HG03175 (cell line): ENCODE data around the gene SNRPA.
A peak's percentile ranks its signal among the peaks of the same experiment; 100 is the strongest.

Source experiments
- ATAC-seq: cut with Tn5 transposase; IDR thresholded peaks from one replicate; pipeline ENCODE4 v1.9.1; 2021; ENCODE audit warnings: mild to moderate bottlenecking, moderate library complexity; ENCODE audit not compliant: unreplicated experiment

The SNRPA gene

DNA sequence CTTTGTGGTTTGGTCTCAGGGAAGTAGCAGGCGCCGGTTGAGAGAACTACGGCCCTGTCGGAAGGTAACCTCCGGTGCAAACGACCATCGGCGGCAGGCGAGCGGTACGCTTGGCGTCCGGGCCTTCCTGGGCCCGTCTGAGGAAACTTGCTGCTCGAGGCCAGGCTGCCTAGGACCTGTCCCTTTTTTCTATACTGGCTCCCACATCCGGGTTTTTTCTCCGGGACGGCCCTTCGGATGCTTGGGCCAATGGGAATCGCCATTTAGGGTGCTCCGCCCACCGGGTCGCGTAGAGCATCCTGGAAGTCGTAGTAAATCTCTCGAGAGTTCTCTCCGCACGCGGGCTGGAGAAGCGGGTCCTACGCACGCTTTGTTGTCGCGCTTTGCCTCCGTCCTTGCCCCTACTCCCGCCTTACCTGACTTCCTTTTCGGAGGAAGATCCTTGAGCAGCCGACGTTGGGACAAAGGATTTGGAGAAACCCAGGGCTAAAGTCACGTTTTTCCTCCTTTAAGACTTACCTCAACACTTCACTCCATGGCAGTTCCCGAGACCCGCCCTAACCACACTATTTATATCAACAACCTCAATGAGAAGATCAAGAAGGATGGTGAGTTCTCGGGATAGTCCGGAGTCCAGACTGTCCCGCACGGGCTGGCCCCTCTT, at the start of gene SNRPA:
TSS of gene SNRPA (plus strand) at position 330 of the 664 bp plus-strand sequence. CDS start at position 536, 206 bp downstream.
- peak; percentile 59 for ATAC-seq

DNA sequence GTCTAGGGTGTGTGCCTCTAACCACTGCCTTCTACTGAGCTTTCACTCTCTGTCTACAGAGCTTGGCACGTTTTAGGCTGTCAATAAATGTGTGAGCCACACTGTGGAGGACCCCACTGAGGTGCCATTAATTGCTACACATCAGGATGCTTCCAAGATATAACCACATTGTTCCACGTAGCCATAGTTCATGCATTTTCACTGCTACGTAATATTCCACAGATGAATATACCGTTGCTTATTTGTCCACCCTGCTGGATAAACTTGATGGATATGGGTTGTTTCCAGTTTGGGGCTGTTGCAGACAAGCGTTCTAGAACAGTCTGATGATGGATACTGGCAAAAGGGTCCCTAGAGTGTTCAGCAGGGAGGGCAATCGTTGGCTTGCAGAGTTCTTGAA, 49.2 kb upstream of the SNRPA start:
- ATAC-seq: no peak

DNA sequence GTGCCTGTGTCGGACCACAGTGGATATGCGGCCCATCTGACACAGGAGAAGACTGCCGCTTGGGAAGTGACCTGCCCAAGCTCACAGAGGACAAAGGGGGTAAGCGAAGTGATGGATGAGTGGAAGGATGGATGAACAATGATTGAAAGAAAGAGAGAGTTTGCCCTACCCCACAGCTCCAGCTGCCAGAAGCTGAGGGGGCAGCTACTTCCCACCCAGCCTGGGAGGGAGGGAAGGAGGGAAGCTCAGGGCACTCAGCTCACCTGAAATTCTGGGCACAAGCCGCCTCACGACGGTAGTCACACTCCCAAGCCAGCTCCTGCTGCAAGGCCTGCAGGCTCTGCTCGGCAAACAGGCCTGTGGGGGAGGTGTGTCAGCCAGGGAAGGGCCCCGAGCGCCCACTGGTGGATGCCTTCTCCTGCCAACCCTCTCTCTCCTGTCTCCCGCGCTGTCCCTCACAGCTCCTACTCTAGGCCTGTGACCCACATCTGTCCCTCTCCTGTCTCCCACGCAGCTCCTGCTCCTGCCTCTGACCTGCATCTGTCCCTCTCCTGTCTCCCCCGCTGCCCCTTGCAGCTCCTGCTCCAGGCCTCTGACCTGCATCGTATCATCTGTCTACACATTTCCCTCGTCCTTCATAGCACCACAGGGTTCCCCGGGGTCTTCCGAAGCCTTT, 48.5 kb upstream of the SNRPA start:
- ATAC-seq: no peak

DNA sequence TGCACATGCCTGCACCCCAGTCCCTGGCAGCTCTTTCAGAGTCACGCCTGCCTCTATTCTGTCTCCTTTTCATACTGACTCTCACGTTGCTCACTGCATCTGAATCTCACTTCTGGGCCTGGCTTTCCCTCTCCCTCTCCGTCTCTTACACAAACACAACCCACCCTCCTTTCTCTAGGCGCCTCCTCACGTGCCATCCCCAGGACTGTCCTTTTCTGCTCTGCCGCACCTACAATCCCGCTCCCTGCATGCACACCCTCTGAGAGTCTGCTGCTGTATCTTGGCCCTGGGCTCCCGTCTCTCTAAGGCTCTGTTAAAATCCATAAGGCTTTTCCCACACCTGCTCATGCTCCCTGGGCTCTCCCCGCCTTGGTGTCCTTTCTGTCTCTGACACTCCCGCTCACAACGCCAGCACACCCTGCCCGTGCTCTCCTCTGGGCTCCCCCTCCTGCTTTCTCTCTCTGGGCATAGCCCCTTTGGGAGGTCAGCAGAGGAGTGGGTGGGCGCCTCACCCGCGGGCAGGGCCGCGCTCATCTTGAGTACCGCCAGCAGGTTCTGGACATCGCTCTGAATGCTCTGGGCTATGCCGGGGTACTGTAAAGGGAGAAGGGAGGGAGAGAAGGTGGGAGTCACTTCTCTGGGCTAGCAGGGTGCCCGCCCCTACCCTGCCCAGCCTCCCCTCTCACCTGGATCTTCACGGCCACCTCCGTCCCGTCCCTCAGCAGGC, 47.8 kb upstream of the SNRPA start:
- ATAC-seq: no peak

DNA sequence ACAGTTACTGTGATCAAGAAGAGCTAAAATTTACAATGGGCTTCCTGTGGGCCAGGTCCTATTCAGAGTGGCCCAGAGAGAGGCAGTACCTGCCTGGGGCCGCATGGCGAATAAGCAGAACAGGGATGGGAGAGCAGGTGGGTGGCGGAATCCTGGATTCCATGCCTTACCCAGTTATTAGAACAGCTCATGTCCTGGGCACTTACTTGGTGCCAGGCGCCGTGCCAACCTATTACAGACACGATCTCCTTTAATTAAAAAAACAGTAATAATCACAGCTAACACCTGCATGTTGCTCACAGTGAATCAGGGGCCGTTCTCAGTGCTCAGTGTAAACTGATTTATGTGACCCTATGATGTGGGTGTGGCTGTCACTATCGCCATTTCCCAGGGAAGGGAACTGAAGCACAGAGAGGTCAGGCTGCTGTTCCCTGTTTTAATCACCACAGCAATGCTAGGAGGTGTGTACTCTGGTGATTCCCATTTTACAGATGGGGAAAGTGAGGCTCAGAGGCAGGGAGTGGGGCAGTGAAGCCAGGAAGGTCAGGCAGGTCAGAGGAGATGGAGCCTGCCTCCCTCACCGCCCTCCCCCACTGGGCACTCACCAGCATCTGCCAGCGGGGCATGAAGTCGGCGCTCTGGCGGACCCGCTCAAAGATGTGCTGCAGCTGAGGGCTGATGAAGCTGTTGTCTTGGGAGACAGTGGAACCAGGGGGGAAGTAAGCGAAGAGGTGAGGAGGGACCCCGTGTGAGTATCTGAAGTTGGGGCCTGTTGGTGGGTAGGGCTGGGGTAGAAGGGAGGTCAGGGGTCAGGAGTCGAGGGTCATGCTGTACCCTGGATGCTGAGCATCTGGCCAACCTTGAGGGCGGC, 46.3 kb upstream of the SNRPA start:
- no peak for ATAC-seq

DNA sequence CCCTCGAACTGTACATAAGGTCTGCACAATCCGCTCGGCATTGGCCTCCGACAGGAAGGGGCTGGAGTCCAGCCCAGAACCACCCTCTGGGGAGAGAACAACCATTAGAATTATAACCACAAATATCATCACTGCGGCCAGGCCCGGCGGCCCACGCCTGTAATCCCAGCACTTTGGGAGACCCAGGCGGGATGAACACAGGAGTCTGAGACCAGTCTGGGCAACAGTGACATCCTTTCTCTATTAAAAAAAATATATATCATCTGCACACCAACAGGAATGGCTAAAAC, 45.7 kb upstream of the SNRPA start:
- ATAC-seq: no peak

DNA sequence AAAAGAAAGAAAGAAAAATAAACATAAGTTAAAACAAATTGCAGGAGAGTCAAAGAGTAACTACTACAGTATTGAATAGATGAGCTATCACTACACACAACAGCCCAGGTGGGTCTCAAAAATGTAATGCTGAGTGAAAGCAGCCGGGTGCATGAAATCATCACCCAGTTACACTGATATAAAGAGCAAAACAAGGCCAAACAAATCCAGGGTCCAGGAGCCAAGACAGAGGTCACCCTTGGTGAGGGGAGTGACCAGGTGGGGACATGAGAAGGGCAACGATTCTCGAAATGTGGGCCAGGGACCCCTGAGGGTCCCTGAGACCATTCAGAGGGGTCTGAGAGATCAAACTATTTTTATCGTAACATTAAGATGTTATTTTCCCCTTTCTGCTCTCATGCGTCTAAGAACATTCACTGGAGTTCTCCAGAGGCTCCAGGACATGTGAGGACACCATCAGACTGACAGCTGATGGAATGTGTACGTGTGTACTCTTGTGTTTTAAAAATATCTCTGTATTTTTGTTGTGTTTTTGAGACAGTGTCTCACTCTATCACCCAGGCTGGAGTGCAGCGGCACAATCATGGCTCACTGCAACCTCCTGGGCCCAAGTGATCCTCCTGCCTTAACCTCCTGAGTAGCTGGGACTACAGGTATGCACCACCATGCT, 44.9 kb upstream of the SNRPA start:
- ATAC-seq: no peak

DNA sequence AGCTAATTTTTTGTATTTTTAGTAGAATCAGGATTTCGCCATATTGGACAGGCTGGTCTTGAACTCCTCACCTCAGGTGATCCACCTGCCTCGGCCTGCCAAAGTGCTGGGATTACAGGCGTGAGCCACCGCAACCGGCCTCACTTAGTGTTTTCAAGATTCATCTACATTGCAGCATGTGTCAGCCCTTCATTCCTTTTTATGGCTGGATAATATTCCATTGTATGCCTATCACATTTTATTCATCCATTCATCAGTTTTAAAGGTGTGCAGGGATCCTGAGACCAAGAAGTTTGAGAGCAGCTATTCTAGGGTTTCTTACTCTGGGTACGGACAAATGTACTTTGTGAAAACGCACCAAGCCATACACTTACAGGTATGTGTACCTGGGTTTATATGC, 43.4 kb upstream of the SNRPA start:
- no peak for ATAC-seq

DNA sequence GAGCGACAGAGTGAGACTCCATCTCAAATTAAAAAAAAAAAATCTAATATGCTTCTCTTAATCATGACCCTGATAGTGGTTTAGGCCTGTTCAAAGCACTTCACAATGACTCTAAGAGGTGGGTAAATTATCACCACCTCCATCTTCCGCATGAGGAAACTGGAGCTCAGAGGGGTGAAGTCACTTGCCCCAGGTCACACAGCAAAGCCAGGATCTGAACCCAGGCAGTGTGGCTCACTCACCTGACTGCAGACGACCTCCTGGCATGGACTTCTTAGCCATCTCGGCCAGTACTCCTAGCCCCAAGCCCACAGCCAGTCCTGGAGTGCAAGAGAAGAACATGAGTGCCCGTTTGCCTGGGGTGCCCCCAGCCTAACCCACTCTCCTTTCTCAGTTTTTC, 41.2 kb upstream of the SNRPA start:
- ATAC-seq: no peak

DNA sequence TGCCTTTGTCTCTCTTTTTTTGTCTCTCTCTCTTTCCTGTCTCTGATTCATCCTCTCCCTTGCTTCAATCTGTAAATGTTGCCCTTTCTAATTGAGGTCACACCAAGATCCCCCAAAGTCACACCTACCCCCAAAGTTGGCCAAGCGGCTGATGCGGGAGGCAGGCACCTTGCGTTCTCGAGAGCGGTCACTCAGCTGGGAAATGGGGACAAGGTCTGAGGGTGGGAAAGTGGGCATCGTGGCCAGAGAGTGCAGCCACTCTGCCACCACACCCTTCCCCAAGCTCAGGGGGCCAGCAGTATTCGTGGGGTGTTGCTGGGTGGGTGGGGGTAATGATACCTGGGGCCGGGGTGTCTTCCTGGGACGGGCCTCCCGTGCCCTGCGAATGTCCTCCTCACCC, 37.1 kb upstream of the SNRPA start:
- no peak for ATAC-seq

DNA sequence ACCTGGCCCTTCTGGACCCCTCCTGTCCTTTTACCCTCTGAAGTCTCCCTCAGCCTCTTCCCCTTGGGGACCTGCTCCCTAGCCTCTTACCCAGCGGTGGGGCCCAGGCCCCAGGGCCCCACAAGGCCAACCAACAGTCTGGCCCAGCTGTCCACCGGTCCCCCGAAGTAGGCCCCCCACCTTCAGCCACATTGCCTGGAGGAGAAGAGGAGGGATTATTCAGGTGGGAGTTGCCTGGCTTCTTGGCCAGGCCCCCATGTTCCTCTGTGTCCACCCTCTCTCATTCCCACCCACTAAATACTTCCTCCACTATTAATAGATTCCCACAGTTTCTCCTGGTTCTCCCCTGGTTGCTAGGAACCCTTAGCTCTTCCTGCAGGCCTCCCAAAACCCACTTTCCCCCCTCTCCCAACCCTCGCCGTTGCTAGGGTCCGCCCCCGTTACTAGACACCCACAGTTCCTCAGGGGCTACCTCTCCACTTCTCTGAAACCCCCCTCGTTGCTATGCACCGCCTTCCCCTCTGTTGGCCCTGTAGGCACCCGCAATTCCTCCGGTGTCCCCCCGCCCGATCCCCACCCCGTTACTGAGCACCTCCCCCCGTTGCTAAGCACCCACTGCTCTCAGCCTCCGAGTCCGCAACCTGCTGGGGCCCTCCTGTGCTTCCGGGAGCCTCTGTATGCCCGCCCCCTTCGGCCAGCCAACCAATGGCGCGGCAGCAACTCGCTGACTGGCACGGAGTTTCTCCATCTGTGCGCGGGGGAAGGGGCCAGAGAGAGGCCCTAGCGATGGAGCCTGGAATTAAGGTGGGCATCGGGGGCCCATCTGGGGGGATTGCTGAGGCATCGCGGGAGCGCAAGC, 36.3 kb upstream of the SNRPA start:
- ATAC-seq: peak; percentile 64

DNA sequence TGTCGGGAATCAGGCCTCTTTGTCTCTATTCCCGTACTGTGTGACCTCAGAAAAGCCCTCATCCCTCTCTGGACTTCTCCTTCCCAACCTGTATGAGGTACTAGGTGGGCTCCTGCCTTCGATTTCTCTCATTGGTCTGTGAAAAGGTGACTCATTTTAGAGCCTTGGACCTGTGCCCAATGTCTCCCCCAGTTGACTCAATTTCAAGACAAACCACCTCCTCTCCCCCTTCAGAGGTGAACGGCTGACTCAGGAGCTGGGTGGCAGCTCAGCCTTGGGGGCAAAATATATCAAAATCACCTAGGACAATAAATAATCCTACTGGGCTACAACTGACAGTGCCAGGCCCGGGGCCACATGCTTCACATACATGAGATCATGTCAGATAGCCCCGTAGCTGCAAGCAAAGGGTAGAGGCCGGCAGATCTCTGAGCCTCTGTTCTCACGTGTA, 34.9 kb upstream of the SNRPA start:
- no peak for ATAC-seq

DNA sequence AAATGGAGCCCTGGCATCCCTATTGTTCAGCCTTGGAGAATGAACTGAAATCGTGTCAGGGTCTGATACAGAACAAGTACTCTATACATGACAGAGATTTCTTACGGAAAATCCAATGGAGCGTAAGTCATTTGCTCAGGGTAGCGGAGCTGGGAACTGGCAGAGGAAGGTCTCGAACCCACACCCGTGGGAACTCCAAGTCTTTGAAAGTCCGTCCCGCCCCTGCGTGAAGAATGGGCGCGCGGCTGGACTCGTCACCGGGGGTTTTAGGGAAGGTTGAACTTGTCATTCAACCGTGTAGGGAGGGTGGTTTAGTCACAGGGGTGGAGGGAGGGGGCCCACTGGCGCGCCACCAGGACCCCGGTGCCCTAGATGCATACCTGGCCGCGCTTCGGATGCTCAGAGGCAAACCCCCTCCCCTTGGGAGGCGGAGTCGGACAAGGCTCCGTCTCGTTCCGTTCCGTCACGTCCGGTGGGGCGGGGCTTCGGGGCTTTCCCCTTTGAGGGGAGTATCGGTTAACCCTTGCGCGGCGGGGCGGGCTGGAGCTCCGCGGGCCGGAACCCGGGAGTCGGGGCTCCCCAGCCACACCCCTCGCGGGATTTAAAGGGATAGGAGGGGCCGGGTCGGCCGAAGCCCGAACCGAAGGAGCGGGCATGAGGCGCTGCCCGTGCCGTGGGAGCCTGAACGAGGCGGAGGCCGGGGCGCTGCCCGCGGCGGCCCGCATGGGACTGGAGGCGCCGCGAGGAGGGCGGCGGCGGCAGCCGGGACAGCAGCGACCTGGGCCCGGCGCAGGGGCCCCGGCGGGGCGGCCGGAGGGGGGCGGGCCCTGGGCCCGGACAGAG, 34.3 kb upstream of the SNRPA start, which contains the start of the genes COQ8B and ITPKC:
TSS of gene COQ8B (minus strand) at position 405 of the 843 bp plus-strand sequence. CDS start 2,254 bp downstream, outside the sequence.
TSS of gene ITPKC (plus strand) at position 631 of the 843 bp plus-strand sequence. CDS start at position 655, 24 bp downstream.
- peak; percentile 69 for ATAC-seq

DNA sequence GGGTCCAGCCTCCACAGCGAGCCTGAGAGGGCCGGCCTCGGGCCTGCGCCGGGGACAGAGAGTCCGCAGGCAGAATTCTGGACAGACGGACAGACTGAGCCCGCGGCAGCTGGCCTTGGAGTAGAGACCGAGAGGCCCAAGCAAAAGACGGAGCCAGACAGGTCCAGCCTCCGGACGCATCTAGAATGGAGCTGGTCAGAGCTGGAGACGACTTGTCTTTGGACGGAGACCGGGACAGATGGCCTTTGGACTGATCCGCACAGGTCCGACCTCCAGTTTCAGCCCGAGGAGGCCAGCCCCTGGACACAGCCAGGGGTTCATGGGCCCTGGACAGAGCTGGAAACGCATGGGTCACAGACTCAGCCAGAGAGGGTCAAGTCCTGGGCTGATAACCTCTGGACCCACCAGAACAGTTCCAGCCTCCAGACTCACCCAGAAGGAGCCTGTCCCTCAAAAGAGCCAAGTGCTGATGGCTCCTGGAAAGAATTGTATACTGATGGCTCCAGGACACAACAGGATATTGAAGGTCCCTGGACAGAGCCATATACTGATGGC, 33.6 kb upstream of the SNRPA start:
- no peak for ATAC-seq

DNA sequence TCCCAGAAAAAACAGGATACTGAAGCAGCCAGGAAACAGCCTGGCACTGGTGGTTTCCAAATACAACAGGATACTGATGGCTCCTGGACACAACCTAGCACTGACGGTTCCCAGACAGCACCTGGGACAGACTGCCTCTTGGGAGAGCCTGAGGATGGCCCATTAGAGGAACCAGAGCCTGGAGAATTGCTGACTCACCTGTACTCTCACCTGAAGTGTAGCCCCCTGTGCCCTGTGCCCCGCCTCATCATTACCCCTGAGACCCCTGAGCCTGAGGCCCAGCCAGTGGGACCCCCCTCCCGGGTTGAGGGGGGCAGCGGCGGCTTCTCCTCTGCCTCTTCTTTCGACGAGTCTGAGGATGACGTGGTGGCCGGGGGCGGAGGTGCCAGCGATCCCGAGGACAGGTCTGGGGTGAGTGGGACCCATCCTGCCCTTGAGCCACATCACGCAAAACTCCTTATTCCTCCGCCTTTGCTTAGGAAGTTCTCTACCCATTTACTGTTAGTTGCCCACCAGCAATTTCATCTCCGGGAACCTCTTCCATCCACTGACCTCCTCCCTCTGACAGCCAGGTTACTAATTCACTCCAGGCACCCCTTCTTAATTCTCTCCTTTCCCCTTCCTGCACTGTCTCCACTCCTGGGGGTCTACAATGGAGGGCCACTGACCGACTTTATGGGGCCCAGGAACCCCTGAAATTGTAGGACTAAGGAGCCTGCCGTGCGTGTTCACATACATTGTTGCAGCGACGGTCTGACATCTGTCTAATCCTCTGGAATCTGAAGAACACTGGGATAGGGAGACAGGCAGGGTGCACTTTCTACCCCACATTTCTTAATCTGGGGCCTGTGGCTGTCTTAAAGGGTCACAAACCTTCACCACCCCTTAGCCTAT, 32.9 kb upstream of the SNRPA start:
- ATAC-seq: no peak

DNA sequence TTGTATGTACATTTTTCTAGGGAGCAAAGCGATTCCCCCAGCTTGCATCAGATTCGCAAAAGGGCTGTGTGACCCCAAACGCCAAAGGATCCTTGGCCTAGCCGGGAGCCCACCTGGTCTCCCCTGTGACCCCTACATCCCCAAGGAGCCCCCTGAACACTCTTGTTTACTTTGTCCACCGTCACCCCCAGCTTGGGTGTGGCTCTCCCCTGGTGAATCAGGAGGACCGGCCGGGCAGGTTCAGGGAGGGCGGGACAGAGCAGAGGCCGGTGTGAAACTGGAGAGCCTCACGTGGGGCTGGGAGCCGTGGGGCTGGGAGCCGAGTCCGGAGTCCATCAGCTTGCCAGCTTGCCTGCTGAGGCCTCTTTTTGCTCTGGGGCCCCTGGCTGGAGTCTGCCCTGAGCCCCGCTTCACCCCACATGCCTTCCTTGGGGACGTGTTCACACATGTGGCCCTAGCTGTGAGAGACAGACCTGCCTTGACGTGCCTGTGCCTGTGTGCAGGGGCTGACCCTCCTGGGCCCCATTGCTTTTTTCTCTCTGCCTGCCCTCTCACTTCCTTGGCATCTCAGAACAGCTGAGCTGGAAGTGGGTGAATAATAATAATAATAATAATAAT, 32.1 kb upstream of the SNRPA start:
- no peak for ATAC-seq

DNA sequence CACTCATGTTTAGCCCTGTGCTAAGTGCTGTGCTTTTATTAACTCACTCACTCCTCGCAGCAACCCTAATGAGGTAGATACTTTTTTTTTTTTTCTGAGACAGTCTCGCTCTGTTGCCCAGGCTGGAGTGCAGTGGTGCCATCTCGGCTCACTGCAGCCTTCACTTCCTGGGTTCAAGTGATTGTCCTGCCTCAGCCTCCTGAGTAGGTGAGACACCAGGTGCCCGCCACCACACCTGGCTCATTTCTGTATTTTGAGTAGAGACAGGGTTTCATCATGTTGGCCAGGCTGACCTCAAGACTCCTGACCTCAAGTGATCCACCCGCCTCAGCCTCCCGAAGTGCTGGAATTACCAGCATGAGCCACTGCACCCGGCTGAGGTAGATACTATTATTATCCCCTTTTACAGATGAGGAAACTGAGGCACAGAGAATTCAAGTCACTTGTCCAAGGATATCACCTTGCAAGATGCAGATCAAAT, 31.5 kb upstream of the SNRPA start:
- ATAC-seq: no peak
